Natural killer cell treated with Interleukin-12 subunit alpha and Interleukin-12 subunit beta and Interleukin-15 and Interleukin-18, amount 100 ng/mL, for 72 hours (primary cell): ENCODE data around the gene MRTFB. TPM values are rescaled to one million over a fixed set of nuclear protein-coding genes. Genes with fewer than 3 reads are reported as not detected.
"Not testable (repeated sequence)": the region's sequence is repeated elsewhere in the genome, so short reads cannot be mapped to it uniquely, and the experiment has no call there.

ENCODE experiments used
- ATAC-seq, 2 donors: fragments of 150-1000 bp; cut with Tn5 transposase in 1 of 2; sonication (Bioruptor Pico), chemical (Tn5 transposase) in 1 of 2; 2 replicates each; pipeline ENCODE4 v1.10.0; 2021
- DNase-seq: peaks from one replicate; pipeline ENCODE4 v3.0.0; 2022; ENCODE audit warnings: low spot score
- H3K27ac Mint-ChIP-seq, 2 donors: 1 replicate in 1 of 2; 2 replicates in 1 of 2; pipeline ENCODE4 v1.8.0; 2022; ENCODE audit warnings: mixed read lengths in 2 of 2, mild to moderate bottlenecking in 1 of 2, moderate library complexity in 1 of 2
- H3K27me3 Mint-ChIP-seq, 2 donors: 1 replicate in 1 of 2; 2 replicates in 1 of 2; pipeline ENCODE4 v1.8.0; 2022; ENCODE audit warnings: mixed read lengths in 2 of 2
- H3K36me3 Mint-ChIP-seq: one replicate; pipeline ENCODE4 v1.8.0; 2022; ENCODE audit warnings: mixed read lengths
- H3K4me1 Mint-ChIP-seq, 2 donors: 1 replicate in 1 of 2; 2 replicates in 1 of 2; pipeline ENCODE4 v1.8.0; 2022; ENCODE audit warnings: low read depth in 2 of 2, mixed read lengths in 2 of 2, mild to moderate bottlenecking in 1 of 2
- H3K4me3 Mint-ChIP-seq: one replicate; pipeline ENCODE4 v1.8.0; 2022; ENCODE audit warnings: mixed read lengths
- H3K9me3 Mint-ChIP-seq: 2 replicates; pipeline ENCODE4 v1.8.0; 2022; ENCODE audit warnings: mixed read lengths
- total RNA-seq, 2 donors: library from RNA; stranded (reverse); gene quantifications; one replicate each; pipeline ENCODE4 v1.2.3, GENCODE V29; 2022

Gene MRTFB
- total RNA-seq, 2 donors from 2014 or later: 10.0 to 20.4 TPM

GRCh38 chr16:14047121-14047859 is 23.8 kb upstream of the MRTFB start:
- H3K36me3 Mint-ChIP-seq, ATAC-seq, H3K27ac Mint-ChIP-seq, H3K4me3 Mint-ChIP-seq, H3K4me1 Mint-ChIP-seq, DNase-seq, H3K27me3 Mint-ChIP-seq, H3K9me3 Mint-ChIP-seq: not testable (repeated sequence)

DNA sequence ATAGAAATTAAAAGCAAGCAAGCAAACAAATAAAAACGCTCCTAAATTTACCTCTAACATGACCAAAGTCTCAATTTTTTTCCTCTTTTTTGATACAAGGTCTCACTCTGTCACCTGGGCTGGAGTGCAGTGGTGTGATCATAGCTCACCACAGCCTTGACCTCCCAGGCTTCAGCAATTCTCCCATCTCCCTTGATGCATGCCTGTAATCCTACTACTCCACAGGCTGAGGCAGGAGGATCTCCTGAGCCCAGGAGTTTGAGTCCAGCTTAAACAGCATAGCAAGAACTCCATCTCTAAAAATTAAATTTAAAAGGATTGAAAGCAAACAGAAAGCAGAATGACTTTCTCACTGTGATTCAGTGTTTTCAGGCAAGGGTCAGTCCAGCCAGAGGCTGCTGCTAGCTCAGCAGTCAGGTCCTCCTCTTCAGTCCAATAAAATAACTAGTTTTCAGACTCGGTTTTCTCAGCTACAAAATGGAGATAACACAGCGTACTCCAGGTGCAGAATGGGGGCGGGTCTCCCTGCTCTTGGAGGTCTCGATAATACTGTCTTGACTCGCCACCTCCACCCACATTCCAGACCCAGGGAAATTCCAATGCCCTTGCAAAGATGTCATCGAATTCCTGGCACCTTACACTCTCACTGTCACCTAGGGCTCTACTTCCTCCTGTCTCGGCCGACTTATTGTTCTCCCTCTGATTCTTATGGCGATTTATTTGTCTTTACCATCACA is 20.7 kb upstream of the MRTFB start:
- Mint-ChIP-seq H3K4me3 (no peak overlapping the region), H3K27me3 (peaks cover 0 to 7% of the 10 kb centered on the region in 2 donors), H3K27ac (no peak overlapping the region), H3K36me3 (no peaks in the 10 kb centered on the region), H3K9me3 (no peaks in the 10 kb centered on the region), H3K4me1 (no peaks in the 10 kb centered on the region)
- ATAC-seq (no peak), DNase-seq (no peak)

GRCh38 chr16:14051103-14051729 is 19.9 kb upstream of the MRTFB start:
- H3K27me3 Mint-ChIP-seq: peaks cover 3 to 6% of the 10 kb centered on the region in 2 donors
- DNase-seq (no peak), ATAC-seq (peak in 1 of 2 donors; percentile 43)
- no peak overlapping the region for H3K4me3 Mint-ChIP-seq
- H3K27ac Mint-ChIP-seq: no peak overlapping the region
- H3K36me3 Mint-ChIP-seq: no peaks in the 10 kb centered on the region
- H3K9me3 Mint-ChIP-seq: no peaks in the 10 kb centered on the region
- no peaks in the 10 kb centered on the region for H3K4me1 Mint-ChIP-seq

DNA sequence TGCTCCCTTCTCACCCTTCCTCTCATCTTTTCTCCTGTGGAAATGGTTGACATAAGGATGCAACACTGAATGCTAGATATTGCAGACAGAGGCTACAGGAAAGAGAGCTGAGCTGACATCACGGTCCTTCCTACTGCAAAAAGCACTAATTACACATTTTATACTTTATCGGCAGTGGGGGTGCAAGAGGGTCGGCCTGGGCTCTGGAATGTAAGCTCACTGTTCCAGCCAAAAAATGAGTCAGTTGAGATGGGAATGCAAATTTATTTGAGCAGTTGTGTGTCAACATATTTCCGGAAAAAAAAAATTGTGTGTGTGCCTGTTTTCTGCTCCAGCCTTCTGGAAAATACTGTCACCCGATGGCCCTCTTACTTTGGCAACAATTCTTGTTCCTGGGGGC is 14.1 kb upstream of the MRTFB start:
- Mint-ChIP-seq H3K4me1 (no peaks in the 10 kb centered on the region), H3K4me3 (no peak overlapping the region), H3K27ac (no peak overlapping the region), H3K9me3 (no peaks in the 10 kb centered on the region), H3K27me3 (peaks cover 17 to 27% of the 10 kb centered on the region in 2 donors), H3K36me3 (no peaks in the 10 kb centered on the region)
- DNase-seq (no peak), ATAC-seq (no peak)

DNA sequence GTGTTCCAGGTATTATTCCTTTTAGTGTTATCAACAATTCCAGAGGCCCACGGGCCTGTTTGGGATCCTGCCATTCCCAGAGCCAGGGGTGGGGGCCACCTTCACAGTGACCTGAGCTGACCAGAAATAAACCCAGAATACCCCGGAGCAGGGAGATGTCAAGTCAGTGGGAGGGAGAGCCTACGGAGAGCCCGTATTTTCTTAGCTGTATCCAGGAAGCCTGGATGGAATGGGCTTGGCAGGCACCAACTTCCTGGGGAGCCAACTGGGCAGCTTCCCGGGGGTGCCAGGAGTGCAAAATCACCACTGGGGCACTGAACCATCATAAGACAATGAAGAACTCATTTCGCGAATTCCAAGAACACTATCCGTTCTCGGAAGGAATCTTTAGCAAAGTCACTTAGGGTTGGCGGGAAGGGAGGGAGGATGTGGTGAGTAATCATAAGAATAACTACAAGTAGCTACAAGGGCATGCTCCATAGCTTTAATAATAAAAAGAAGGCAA is 13.2 kb upstream of the MRTFB start:
- H3K4me3 Mint-ChIP-seq: no peak overlapping the region
- H3K27me3 Mint-ChIP-seq: peaks cover 17 to 27% of the 10 kb centered on the region in 2 donors
- H3K4me1 Mint-ChIP-seq: no peaks in the 10 kb centered on the region
- no peaks in the 10 kb centered on the region for H3K36me3 Mint-ChIP-seq
- H3K9me3 Mint-ChIP-seq: no peaks in the 10 kb centered on the region
- DNase-seq (no peak), ATAC-seq (no peak)
- H3K27ac Mint-ChIP-seq: no peak overlapping the region

DNA sequence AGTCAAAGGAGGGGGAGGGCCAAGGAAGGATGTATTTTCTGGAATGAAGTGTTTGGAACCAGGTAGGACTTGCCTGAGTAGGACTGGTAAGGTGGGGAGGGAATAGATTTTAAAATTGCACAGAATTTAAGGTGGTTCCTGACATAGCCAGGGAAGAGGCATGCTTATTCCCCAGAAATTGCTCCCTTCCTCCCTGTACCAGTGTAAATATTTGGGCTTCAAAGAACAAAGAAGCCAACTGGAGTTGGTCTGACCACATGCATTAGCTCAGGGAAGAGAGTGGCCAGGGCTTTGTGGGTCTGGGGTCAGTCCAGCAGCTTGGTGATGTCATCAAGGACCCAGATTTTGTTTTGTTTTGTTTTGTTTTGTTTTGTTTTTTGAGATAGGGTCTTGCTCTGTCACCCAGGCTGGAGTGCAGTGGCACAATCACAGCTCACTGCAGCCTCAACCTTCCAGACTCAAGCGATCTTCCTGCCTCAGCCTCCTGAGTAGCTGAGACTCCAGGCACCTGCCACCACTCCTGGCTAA is 9.3 kb upstream of the MRTFB start:
- Mint-ChIP-seq H3K9me3 (no peaks in the 10 kb centered on the region), H3K4me3 (no peak overlapping the region), H3K4me1 (no peaks in the 10 kb centered on the region), H3K36me3 (no peaks in the 10 kb centered on the region), H3K27me3 (peaks cover 13 to 29% of the 10 kb centered on the region in 2 donors), H3K27ac (no peak overlapping the region)
- ATAC-seq: no peak
- no peak for DNase-seq

GRCh38 chr16:14062261-14062660 is 8.9 kb upstream of the MRTFB start:
- ATAC-seq (no peak), DNase-seq (no peak)
- Mint-ChIP-seq H3K36me3 (no peaks in the 10 kb centered on the region), H3K9me3 (no peaks in the 10 kb centered on the region), H3K27me3 (peaks cover 11 to 24% of the 10 kb centered on the region in 2 donors), H3K4me3 (no peak overlapping the region), H3K4me1 (no peaks in the 10 kb centered on the region), H3K27ac (no peak overlapping the region)

- H3K36me3 Mint-ChIP-seq: no peaks in the 10 kb centered on the region
- no peaks in the 10 kb centered on the region for H3K4me1 Mint-ChIP-seq
- no peak overlapping the region for H3K4me3 Mint-ChIP-seq
- no peak overlapping the region for H3K27ac Mint-ChIP-seq
- H3K27me3 Mint-ChIP-seq: peaks cover 9 to 19% of the 10 kb centered on the region in 2 donors
- ATAC-seq (no peak), DNase-seq (no peak)
- no peaks in the 10 kb centered on the region for H3K9me3 Mint-ChIP-seq
Observed at GRCh38 chr16:14063618-14064581, 7.2 kb upstream of the MRTFB start.

DNA sequence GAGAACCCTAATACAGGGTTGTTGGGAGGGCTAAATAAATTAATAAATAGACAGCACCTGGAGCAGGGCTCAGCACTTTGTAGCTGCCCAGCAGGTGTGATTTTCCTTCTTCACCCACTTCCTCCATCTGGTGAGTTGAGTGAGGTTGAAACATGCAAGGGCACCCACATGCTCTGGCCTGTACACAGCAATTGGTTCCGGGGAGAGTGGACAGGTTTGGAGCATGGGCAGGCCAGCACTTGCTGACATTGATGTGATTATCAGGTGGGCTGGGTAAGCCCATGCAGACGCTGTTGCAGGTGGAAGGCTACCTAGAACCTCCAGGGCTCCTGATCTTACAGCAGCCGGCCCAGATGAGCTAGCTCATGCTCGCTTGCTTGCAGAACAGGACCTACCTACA is 1.3 kb upstream of the MRTFB start:
- Mint-ChIP-seq H3K27me3 (peaks cover 3 to 11% of the 10 kb centered on the region in 2 donors), H3K4me3 (peak overlapping the region; percentile 79), H3K27ac (no peak overlapping the region), H3K36me3 (no peaks in the 10 kb centered on the region), H3K9me3 (no peaks in the 10 kb centered on the region), H3K4me1 (peaks cover 8% of the 10 kb centered on the region in 2 donors)
- ATAC-seq (no peak), DNase-seq (no peak)

DNA sequence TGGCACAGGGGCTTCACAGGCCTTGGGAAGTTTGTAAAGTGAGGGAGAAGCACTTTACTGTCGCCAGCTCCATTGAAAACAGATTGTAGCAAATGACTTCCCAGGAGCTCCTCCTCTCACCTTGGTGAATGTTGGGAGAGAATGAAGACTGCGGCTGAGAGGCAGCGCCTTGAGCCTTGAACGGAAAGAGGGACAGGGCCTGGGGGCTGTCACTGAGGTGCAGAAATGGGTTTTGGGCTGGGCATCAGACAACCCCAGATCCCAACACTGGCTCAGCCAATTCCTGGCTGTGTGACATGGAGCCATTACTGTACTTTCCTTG is 603 bp upstream of the MRTFB start:
- Mint-ChIP-seq H3K4me1 (peaks cover 8% of the 10 kb centered on the region in 2 donors), H3K4me3 (peak overlapping the region; percentile 79), H3K27ac (peak overlapping the region; percentile 16 to 75), H3K36me3 (no peaks in the 10 kb centered on the region), H3K27me3 (peaks cover 3 to 6% of the 10 kb centered on the region in 2 donors), H3K9me3 (no peaks in the 10 kb centered on the region)
- DNase-seq: no peak
- no peak for ATAC-seq

GRCh38 chr16:14071576-14072271 is 605 bp downstream of the MRTFB start:
- Mint-ChIP-seq H3K4me3 (peak overlapping the region; percentile 75), H3K27ac (peak overlapping the region; percentile 43 to 65)
- no peak for ATAC-seq

GRCh38 chr16:14072360-14072759 is 1.2 kb downstream of the MRTFB start:
- Mint-ChIP-seq H3K36me3 (no peaks in the 10 kb centered on the region), H3K9me3 (no peaks in the 10 kb centered on the region), H3K27ac (no peak overlapping the region), H3K27me3 (no peaks in the 10 kb centered on the region), H3K4me1 (peaks cover 8% of the 10 kb centered on the region in 2 donors), H3K4me3 (peak overlapping the region; percentile 75)
- ATAC-seq (no peak), DNase-seq (no peak)

More at GRCh38 chr16:14071576-14072271, 605 bp downstream of the MRTFB start:
- Mint-ChIP-seq H3K4me1 (peaks cover 8% of the 10 kb centered on the region in 2 donors), H3K36me3 (no peaks in the 10 kb centered on the region), H3K9me3 (no peaks in the 10 kb centered on the region), H3K27me3 (no peaks in the 10 kb centered on the region)
- DNase-seq: no peak
